Testis (tissue), 3 donors: ENCODE data around the gene CAPZB. TPM values are rescaled to one million over a fixed set of nuclear protein-coding genes. Genes with fewer than 3 reads are reported as not detected.
A peak's percentile ranks its signal among the peaks of the same experiment; 100 is the strongest.

Experiments used
- DNase-seq: peaks from one replicate; pipeline ENCODE4 v3.0.0-alpha.2; 2019
- H3K27ac ChIP-seq, 2 donors: fragments of 200-600 bp; sonication (generic); one replicate each; pipeline ENCODE4 v1.5.1; 2019
- H3K27me3 ChIP-seq: fragments of 200-600 bp; sonication (generic); one replicate; pipeline ENCODE4 v1.5.1; 2019
- H3K36me3 ChIP-seq: fragments of 200-600 bp; sonication (generic); one replicate; pipeline ENCODE4 v1.5.1; 2017; ENCODE audit warnings: low read depth; ENCODE audit errors: missing control alignments
- H3K4me1 ChIP-seq: fragments of 200-600 bp; sonication (generic); one replicate; pipeline ENCODE4 v1.5.1; 2019
- H3K4me3 ChIP-seq, 2 donors: fragments of 200-600 bp; sonication (generic); one replicate each; pipeline ENCODE4 v1.5.1; 2017 to 2019
- H3K9me3 ChIP-seq: fragments of 200-600 bp; sonication (generic); one replicate; pipeline ENCODE4 v1.5.1; 2017
- POLR2A ChIP-seq: fragments of 450-650 bp; IDR thresholded peaks from one replicate; pipeline ENCODE4 v1.6.1; 2017; ENCODE audit warnings: antibody characterized with exemption, mild to moderate bottlenecking, moderate library complexity
- WGBS, 2 donors: methylation state at CpG; one replicate each; pipeline ENCODE4 v1.1.5; 2018; 5-methylcytosine and 5-hydroxymethylcytosine counted together
- intact Hi-C: fragments of 100-400 bp; cut with DNase I; formaldehyde crosslinking; loops from one replicate; pipeline ENCODE4 v1.15.1; 2023; ENCODE audit warnings: low total_unique reads
- polyA plus RNA-seq: library from polyadenylated mRNA; stranded (reverse); fragments of 350-450 nt; fragmentation: Illumina TruSeq; extraction: RNeasy Lipid Tissue Mini Kit (QIAGEN cat#74804); gene quantifications from one replicate; pipeline ENCODE4 v1.2.3, GENCODE V29; 2014; ENCODE audit warnings: low read depth, low replicate concordance; ENCODE audit not compliant: insufficient read depth
- total RNA-seq, 2 donors: library from RNA; depleted of rRNA; stranded (reverse); fragments of >200 nt; gene quantifications; one replicate each; pipeline ENCODE4 v1.2.3, GENCODE V29; 2016
- TF ChIP-seq, protein P1 (sequence below), 3 experiments: fragments of 450-650 bp in 2 of 3; fragments of 200-600 bp in 1 of 3; sonication (generic) in 1 of 3; IDR thresholded peaks; one replicate each; pipeline ENCODE4 v1.5.1; 2016 to 2019; ENCODE audit warnings: antibody characterized with exemption in 3 of 3, mild to moderate bottlenecking in 2 of 3, moderate library complexity in 1 of 3

The CAPZB gene
- total and polyA plus RNA-seq, 3 donors from 2014 or later, result 147 to 502 (median 207) TPM

DNA sequence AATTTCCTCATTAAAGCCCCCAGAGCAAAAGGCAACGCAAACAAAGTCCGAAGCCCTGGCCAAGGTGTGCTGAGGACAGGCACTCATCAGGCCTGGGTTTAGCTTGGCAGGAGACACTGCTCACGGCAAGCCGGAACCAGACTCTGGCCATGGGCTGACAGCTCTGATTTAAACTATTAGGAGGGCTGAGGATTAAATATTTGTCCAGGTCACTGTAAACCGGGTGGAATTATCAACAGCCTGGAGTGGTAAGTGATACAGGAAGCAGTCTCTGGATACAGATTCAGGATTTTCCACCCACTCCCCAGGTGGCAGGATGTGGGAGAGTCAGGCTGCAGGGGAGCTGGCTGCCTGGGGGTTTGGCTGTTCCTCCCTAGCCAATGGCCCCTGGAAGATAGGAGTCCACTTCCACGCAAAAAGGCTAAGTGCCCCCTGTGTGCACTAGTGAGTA, 130.8 kb downstream of the CAPZB start:
- intact Hi-C loops, result no loop called here
- TF ChIP-seq POLR2A, result no peak
- TF ChIP-seq, protein P1, sequence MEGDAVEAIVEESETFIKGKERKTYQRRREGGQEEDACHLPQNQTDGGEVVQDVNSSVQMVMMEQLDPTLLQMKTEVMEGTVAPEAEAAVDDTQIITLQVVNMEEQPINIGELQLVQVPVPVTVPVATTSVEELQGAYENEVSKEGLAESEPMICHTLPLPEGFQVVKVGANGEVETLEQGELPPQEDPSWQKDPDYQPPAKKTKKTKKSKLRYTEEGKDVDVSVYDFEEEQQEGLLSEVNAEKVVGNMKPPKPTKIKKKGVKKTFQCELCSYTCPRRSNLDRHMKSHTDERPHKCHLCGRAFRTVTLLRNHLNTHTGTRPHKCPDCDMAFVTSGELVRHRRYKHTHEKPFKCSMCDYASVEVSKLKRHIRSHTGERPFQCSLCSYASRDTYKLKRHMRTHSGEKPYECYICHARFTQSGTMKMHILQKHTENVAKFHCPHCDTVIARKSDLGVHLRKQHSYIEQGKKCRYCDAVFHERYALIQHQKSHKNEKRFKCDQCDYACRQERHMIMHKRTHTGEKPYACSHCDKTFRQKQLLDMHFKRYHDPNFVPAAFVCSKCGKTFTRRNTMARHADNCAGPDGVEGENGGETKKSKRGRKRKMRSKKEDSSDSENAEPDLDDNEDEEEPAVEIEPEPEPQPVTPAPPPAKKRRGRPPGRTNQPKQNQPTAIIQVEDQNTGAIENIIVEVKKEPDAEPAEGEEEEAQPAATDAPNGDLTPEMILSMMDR (IDR thresholded peaks at IDR 0.05), result no peak
- DNase-seq, result no peak
- no peaks in the 10 kb centered on the region for H3K9me3 ChIP-seq
- no peaks in the 10 kb centered on the region for H3K36me3 ChIP-seq
- whole genome bisulfite sequencing, 2 donors, result 58 to 90% methylated on average over 6 of the region's 6 CpGs
- no peak overlapping the region for H3K4me3 ChIP-seq
- no peak overlapping the region for H3K27ac ChIP-seq
- peaks cover 5% of the 10 kb centered on the region for H3K4me1 ChIP-seq
- no peaks in the 10 kb centered on the region for H3K27me3 ChIP-seq

DNA sequence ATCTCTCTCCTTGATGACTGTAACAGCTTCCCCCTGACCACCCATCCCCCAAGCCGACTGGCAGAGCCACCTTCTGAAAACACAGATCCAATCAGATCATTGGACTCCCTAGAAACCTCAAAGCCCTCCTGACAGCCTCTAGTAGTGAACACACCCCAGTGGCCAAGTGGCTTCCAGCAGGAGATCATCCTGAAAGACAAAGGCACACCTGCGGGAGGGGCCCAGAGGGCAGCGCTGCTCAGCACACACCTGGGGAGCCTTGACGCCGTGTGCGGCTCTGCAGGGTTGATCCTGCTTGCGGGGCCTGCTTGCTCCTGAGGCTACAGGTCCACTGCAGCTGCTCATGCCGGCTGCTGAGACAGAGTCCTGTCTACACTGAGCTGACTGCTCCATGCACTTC, 131.7 kb downstream of the CAPZB start:
- no peak for DNase-seq
- Histone ChIP-seq H3K9me3 (no peaks in the 10 kb centered on the region), H3K4me3 (no peak overlapping the region), H3K27me3 (no peaks in the 10 kb centered on the region), H3K27ac (no peak overlapping the region), H3K4me1 (peaks cover 5% of the 10 kb centered on the region), H3K36me3 (no peaks in the 10 kb centered on the region)
- no peak for TF ChIP-seq POLR2A
- TF ChIP-seq, protein P1 (IDR thresholded peaks at IDR 0.05), result no peak
- WGBS, 2 donors, result 78 to 80% methylated on average over 3 to 8 of the region's 8 CpGs
- intact Hi-C loops, result no loop called here

DNA sequence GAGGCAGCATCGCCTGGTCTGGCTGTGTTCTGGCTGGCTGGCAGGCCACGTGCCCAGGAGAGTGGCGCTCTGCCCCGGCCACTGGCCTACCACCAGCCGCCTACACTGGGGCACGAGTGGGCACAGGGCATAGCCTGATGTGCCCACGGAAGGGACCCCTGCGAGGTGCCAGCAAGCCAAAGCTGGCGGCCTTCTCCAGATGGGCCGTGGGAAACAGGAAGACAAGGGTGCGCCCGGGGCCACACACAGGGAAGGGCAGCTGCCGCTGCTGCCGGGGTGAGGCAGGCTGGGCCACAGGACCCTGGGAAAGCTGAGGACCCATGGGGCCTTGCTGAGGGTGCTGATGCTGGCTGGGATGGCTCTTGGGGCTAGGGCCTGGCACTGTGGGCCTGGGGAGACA, 132.5 kb downstream of the CAPZB start:
- DNase-seq, result no peak
- Histone ChIP-seq H3K4me1 (peaks cover 5% of the 10 kb centered on the region), H3K36me3 (no peaks in the 10 kb centered on the region), H3K27me3 (no peaks in the 10 kb centered on the region), H3K9me3 (no peaks in the 10 kb centered on the region), H3K27ac (peak overlapping the region in 1 of 2 donors; percentile 45), H3K4me3 (no peak overlapping the region)
- WGBS, 2 donors, result 85 to 90% methylated on average over 4 to 14 of the region's 14 CpGs
- TF ChIP-seq POLR2A, result no peak
- TF ChIP-seq, protein P1 (IDR thresholded peaks at IDR 0.05), result no peak
- intact Hi-C loops, result no loop called here

DNA sequence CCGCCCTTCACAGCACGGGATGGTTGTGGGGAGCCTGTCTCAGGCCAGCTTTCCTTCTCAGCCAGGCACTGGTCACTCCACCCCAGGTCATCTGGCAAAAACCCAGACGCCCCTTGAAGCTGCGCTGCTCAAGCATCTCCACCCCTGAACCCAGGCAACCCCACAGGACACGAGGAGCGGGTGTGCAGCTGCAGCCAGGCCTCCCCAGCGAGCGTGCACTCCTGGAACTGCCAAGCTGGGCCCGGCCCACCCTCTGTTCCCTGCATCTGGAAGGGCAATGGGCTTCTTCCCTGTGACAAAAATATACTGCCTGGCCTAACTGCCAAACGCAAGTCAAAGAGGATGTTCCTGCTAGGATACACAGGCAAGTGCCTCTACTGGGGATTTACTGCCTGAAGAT, 133.5 kb downstream of the CAPZB start:
- H3K4me3 ChIP-seq, result no peak overlapping the region
- H3K4me1 ChIP-seq, result peaks cover 10% of the 10 kb centered on the region
- peak overlapping the region in 1 of 2 donors; percentile 63 for H3K27ac ChIP-seq
- peak; percentile 77 for DNase-seq
- 49 to 65% methylated on average over 4 to 10 of the region's 10 CpGs for WGBS, 2 donors
- TF ChIP-seq, protein P1 (IDR thresholded peaks at IDR 0.05), result no peak
- TF ChIP-seq POLR2A, result no peak
- intact Hi-C loops, result no loop called here
- H3K9me3 ChIP-seq, result no peaks in the 10 kb centered on the region
- H3K36me3 ChIP-seq, result no peaks in the 10 kb centered on the region
- no peaks in the 10 kb centered on the region for H3K27me3 ChIP-seq

DNA sequence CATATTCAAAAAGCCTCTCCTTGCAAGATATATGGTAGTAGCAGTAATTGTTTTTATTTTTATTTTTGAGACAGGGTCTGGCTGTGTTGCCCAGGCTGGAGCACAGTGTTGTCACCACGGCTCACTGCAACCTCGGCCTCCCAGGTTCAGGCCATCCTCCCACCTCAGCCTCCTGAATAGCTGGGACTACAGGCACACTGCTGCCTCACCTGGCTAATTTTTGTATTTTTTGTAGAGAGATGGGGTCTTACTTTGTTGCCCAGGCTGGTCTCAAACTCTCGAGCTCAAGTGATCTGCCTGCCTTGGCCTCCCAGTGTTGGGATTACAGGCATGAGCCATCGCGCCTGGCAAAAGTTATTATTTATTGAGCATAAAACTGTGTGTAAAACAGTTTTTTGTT, 134.8 kb downstream of the CAPZB start:
- DNase-seq, result no peak
- Histone ChIP-seq H3K4me3 (no peak overlapping the region), H3K9me3 (no peaks in the 10 kb centered on the region), H3K4me1 (peaks cover 10% of the 10 kb centered on the region), H3K36me3 (no peaks in the 10 kb centered on the region), H3K27me3 (no peaks in the 10 kb centered on the region), H3K27ac (no peak overlapping the region)
- WGBS, 2 donors, result 91 to 92% methylated on average over 5 of the region's 5 CpGs
- intact Hi-C loops, result no loop called here
- TF ChIP-seq POLR2A, result no peak
- TF ChIP-seq, protein P1 (IDR thresholded peaks at IDR 0.05), result no peak
